Measurements from ENCODE around the gene SLC37A2. TPM values are rescaled to one million over a fixed set of nuclear protein-coding genes. Genes with fewer than 3 reads are reported as not detected.

SLC37A2 gene
- total RNA-seq, 1 experiment from 2014 or later: 5.1 TPM

- no peak for TF ChIP-seq REST (IDR thresholded peaks at IDR 0.05; ENCODE audit: low read depth)
- TF ChIP-seq ZNF274 (IDR thresholded peaks at IDR 0.05; ENCODE audit: low read depth, low read length): no peak
- TF ChIP-seq EZH2phosphoT487 (IDR thresholded peaks at IDR 0.05; ENCODE audit: borderline replicate concordance): no peak
- no peak for TF ChIP-seq POLR2A (IDR thresholded peaks at IDR 0.05; ENCODE audit: borderline replicate concordance, extremely low read depth, insufficient read depth, insufficient read length)
Observed at GRCh38 chr11:125079151-125079877, 16.2 kb downstream of the SLC37A2 start (continued).

- no peak overlapping the region for H2AFZ ChIP-seq (ENCODE audit: low read depth, low read length, poor library complexity, severe bottlenecking)
- no peaks in the 10 kb centered on the region for H4K20me1 ChIP-seq (ENCODE audit: insufficient read depth)
- ATAC-seq: no peak
- peaks cover 8 to 63% of the 10 kb centered on the region in 2 experiments; a peak in 2 of 4 replicates for H3K4me1 ChIP-seq (ENCODE audit: control insufficient read depth in 1 of 2, insufficient read depth in 2 of 2, low read length in 2 of 2)
- CTCF ChIA-PET: interaction anchor here (3.0 kb wide), 1 partner anchor 11 kb away, joined by 10 read pairs; no protein-coding TSS in a partner anchor
- H3K9me3 ChIP-seq (ENCODE audit: control insufficient read depth in 1 of 2, insufficient read depth in 1 of 2, low read depth in 1 of 2, low read length in 2 of 2): no peaks in the 10 kb centered on the region
- no peaks in the 10 kb centered on the region for H3K27me3 ChIP-seq (ENCODE audit: insufficient read depth, low read length)
- H3K4me2 ChIP-seq (ENCODE audit: low read length): no peak overlapping the region
- no peaks in the 10 kb centered on the region for H3K79me2 ChIP-seq (ENCODE audit: insufficient read depth, low read length)
- intact Hi-C loops (cut with micrococcal nuclease): no loop called here
- H3K9ac ChIP-seq (ENCODE audit: low read length): no peak overlapping the region
- H3K36me3 ChIP-seq (ENCODE audit: control insufficient read depth in 1 of 2, insufficient read depth in 2 of 2, low read length in 2 of 2): no peaks in the 10 kb centered on the region
- H3K27ac ChIP-seq (ENCODE audit: low read depth, low read length): no peak overlapping the region
- H3K9me2 ChIP-seq (ENCODE audit: insufficient read depth): no peaks in the 10 kb centered on the region
- POLR2A ChIA-PET: no interaction called here
- TF ChIP-seq ZFX (IDR thresholded peaks at IDR 0.05): no peak
- RAD21 ChIA-PET (ENCODE audit: low non-redundant PET in 1 of 2, low total read pairs in 2 of 2, uncharacterized antibody in 2 of 2, unreplicated experiment in 2 of 2): interaction anchor here in 1 of 2 experiments (0.6 kb wide), 1 partner anchor 17 kb away, joined by 3 read pairs; the partner anchor contains the start of gene SLC37A2
- no peak for DNase-seq (ENCODE audit: low read depth, low spot score)
- BruUV-seq (replicated peaks): no TSS peak
- H3K4me3 ChIP-seq (replicated peaks in 1 of 2; ENCODE audit: low read depth in 1 of 2, low read length in 2 of 2): no peak overlapping the region
Observed at GRCh38 chr11:125079878-125080530, 16.9 kb downstream of the SLC37A2 start.

Measured in HCT116 (cell line).